ENCODE results near the gene SP6. TPM values are rescaled to one million over a fixed set of nuclear protein-coding genes. Genes with fewer than 3 reads are reported as not detected.

Gene SP6
- total RNA-seq, 1 experiment from 2014 or later = not detected

DNA sequence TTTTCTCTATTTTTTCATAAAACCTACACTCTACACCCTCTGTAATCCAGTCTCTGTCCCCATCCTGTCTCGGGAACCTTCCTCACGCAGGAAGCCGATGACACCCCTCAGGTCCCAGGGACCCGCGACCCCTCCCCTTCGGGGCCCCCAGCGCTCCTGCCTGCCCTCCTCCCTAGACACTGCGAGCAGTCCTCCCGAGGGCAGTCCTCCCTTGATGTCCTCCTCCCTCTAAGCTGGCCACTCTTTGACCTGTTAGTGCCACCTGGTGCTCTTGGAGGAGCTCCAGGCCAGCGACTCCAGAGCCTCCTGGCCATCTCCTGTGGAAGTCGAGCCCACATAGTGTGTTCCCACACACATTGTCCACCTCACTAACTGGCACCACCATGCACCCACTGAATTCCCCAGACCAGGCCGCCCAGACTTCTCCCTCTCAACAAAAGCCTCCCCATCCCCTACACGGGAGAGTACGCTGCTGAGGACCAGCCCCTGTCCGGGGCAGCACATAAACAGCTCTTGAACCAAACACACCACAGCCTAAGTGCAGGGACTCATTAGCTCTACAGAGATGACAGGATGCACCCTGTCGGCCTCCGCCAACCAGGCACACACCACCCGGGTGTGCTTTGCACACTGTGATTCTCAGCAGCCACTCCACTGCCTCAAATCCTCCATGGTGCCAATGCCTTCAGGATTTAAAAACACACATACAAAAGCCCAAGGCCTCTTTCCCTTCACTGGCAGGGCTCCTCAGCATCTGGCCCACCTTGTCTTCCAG is 38.6 kb downstream of the SP6 start:
- DNase-seq (ENCODE audit: low read depth) = no peak

DNA sequence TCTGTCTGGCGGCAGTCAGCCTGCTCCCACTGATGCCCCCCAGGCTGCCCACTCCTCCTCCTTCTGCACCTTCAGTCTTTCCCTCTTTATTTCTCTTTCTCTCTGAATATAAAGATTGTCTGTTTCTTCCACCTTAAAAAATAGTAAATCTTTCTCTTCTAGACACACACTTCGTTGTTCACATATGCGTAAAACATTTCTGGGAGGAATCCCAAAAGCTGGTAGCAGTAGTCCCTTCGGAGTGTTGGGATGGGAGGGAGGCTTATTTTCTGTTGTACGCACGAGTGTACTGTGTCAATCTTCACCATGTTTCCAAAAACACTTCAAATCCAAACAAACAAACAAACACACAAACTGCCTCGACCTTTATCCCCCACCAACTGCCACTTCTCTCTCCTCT is 39.3 kb downstream of the SP6 start:
- DNase-seq (ENCODE audit: low read depth) = no peak

DNA sequence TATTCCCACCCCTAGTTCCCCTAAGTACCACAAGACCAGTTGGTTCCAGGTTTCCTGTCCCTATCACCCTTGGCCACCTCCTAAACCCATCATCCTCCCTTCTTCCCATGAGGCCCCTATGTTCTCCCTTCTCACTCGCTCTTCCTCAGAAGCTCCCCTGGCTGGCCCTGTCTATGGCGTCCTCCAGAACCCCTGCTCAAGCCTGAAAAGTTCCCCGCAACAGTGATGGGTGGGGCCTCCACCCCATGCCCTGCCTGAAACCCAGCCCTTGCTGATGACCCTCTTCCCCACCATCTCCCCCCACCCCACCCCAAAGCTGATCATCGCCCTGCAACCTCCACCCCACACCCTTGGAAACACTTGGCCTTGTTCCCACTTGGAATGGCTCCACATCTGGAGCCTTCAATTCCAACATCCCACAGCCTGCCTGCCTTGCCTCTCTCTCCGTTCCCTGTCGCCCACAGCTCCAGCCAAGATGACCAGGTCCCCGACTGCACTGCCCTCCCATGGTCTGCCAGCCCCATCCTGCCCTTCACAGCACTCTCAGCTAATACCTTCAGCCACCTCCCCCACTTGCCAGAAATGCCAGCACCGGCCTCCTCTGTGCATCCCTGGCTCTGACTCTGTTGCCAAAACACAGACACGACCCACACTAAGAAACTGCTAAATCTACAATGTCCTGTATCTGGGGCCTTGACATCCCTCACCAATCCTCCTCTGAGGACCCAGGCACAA is 39.9 kb downstream of the SP6 start:
- no peak for DNase-seq (ENCODE audit: low read depth)

DNA sequence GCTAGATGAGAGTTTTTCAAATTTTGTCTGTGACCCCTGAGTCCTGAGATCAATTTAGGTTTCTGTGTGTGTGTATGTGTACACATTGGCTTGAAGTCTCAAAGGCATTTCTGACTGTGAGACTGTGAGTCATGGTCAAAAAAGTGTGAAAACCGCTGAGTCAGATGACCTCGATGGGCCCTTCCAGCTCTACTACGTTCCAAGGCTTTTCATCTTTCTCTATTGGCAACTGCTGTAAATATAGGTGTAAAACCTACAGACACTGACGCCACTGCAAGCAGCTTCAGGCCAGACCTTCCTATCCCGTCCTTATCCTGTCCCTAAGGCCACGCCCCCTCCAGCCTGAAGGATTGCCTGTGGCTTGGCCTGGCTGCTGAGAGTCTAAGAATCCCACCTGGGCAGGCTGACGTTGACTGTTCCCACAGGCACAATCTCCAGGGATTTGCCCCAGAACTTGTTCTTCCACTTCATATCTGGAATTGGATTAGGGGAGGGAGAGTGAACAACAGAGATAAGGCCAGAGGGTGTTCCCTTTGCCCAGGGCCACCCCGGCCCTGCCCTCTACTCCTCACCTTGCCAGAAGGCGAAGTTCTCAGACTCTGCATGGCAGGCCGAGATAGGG is 40.7 kb downstream of the SP6 start:
- DNase-seq (ENCODE audit: low read depth) = peak; percentile 84

DNA sequence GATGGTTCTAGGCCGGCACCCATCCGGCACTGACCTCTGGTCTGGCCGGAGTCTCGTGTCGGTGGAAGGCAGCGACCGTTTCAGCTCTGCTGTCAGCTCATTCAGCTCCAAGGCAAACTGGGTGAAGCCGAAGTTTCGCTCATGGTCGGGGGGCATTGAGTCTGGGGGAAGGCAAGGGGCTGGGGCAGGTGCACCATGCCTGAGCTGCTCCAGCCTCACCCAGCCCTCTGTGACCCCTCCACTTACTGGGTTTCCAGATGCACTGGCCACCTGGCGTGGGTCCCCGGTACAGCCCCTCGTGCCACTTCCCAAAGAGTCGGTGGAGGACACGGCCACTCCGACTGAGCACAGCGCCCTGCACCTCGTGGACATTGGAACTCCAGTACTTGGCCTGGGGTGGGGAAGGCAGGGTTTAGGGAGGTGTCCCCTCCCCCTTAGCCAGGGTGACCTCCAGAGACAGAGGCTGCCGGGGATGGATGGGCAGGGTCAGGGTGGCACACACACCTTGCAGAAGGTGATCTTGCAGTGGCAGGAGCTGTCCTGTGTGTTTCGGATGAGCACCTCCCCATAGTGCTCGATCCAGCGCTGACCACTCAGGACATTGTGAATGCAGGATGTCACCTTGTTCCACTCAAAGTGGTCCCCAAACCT is 42.0 kb downstream of the SP6 start:
- DNase-seq (ENCODE audit: low read depth) = no peak

DNA sequence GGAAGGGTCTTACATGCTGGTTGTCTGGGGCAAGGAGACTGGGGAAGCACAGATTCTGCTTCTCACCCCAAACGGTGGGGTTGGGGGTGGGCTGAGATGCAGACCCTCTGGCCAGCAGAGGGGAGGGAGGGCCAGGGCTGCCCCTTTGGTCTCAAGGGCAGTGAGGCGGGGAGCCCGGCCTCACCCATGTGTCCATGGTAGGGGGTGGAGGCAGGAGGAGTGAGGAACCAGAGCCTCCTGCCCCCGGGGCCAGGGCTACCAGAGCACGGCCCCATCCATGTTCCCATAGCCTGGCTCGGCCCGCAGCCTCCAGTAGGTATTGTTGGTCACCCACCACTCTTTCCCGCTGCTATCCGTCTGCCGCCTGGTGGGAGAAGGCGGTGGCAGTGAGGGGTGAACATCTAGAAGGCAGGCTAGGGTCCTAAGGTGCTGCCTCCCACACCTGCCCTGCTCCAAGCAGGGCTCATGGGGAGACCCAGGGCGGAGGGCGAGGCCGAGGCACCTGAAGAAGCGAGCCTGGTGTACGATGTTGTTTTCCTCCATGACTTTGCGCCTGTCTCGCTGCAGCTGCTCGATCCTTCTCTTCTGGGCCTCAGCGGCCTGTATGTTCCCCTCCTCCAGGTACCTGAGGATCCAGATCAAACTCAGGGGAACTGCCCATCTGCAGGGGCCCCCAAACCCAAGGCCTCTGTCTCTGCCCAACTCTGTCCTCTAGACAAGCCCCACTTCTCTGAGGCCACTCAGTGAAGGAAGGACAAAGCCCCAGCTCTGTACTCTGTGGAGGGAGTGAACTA is 42.7 kb downstream of the SP6 start:
- DNase-seq (ENCODE audit: low read depth) = no peak

DNA sequence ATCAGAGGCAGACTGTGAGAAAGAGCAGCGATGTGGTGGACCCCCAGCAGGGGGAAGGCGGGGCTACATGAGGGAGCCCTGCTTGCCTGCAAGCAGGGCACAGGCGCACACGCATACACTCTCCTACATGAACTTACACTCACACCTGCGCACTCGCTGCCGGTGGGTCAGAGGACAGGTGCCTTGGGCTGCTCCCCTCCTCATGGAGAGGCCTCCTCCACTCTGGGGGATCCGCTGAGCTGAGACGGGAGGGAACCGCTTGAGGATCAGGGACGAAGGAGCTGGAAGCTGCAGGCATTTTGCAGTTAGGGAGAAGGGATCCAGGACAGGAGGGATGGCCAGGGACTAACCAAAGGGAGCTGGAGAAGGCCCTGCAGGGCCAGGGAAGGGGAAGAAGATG is 43.5 kb downstream of the SP6 start:
- no peak for DNase-seq (ENCODE audit: low read depth)

DNA sequence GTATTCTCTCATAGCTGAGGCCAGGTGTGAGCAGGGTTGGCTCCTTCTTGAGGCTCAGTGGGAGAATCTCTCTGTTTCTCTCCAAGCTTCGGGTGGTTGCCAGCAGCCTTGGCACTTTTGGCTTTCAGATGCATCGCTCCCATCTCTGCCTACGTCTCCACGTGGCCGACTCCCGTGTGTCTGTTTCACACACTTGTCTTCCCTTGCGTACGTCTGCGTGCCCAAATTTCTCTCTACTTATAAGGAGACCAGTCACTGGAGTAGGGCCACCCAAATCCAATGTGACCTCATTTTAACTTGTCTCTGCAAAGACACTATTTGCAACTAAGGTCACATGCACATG is 44.1 kb downstream of the SP6 start:
- no peak for DNase-seq (ENCODE audit: low read depth)

DNA sequence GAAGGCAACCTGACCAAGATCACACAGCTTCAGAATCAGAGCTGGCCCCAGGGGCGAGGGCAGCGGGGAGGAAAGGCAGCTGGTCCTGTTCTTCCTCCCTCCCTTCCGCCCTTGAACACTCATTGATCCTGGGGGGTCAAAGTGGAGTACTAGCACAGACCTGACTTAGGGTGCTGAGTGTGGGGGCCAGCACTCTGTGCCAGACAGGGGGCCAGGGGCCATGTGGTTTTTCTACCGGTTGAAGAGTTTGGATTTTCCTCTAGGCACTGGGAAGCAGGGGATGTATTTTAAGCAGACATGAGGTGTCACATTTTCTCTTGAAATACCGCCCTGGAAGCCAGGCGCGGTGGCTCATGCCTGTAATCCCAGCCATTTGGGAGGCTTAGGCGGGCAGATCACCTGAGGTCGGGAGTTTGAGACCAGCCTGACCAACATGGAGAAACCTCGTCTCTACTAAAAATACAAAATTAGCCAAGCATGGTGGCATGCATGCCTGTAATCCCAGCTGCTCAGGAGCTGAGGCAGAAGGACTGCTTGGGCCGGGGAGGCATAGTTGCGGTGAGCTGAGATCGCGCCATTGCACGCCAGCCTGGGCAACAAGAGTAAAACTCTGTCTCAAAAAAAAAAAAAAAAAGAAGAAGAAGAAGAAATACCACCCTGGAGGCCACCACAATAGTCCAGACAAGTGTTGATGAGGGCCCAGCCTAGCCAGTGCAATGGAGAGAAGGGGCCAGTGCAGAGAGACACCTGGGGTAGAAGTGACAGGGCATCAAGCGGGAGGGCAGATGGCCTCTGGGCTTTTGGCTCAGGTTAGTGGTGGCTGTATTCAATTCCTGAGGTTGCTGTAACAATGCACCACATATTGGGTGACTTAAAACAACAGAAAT is 44.7 kb downstream of the SP6 start:
- DNase-seq (ENCODE audit: low read depth) = no peak

DNA sequence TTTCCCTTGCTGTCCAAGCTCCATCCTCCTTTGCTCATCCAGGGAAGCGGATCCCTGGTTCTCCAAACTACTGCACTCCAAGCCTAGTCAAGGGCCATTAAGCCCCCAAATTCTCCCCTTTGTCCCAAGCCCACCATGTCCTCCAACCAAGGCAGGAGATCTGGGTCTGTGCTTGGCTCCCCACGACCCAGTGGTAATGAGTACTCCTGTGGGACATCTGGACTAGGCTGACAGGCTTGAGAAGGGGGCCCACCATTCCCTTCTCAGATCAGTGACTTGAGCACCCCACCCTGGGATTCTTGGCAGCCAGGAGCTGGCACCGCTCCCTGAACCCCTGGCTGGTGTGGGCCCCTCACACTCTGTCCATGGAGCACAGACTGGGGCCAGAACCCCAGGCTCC is 46.5 kb downstream of the SP6 start:
- no peak for DNase-seq (ENCODE audit: low read depth)

DNA sequence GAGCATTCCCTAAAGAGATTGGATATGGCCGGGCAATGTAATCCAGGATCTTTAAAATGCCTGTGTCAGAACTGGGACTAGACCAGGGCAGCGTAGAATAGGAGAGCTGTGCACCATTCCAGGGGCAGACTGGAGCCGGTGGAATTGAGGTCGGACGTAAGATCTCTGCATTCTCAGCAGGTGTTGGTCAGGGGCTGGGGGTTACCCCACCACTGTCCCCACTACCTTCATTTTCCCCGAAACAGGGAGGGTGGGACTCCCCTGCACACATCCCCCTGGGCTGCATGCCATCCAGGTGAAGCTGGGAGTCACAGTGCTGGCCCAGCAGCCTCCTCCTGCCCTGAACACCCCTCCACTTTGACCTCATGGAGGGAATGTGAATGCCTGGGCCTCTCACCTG is 47.2 kb downstream of the SP6 start:
- DNase-seq (ENCODE audit: low read depth) = no peak

DNA sequence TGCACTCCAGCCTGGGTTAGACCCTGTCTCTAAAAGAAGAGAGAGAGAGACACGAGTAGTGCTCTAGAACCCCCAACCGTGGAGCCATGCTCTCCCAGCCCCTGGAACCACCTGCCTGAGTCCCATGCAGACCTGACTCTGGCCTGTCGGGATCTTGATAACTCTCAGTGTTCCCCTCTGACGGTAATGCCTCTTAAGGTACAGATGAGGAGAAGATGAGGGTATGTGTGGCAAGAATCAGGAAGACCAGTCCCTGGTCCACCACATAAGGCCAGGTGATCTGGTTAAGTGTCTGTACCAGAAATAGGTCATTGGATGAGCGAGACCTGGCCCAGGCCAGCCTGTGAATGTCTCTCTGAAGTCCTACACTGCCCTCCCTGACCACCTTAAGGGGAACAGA is 47.8 kb downstream of the SP6 start:
- DNase-seq (ENCODE audit: low read depth) = no peak

DNA sequence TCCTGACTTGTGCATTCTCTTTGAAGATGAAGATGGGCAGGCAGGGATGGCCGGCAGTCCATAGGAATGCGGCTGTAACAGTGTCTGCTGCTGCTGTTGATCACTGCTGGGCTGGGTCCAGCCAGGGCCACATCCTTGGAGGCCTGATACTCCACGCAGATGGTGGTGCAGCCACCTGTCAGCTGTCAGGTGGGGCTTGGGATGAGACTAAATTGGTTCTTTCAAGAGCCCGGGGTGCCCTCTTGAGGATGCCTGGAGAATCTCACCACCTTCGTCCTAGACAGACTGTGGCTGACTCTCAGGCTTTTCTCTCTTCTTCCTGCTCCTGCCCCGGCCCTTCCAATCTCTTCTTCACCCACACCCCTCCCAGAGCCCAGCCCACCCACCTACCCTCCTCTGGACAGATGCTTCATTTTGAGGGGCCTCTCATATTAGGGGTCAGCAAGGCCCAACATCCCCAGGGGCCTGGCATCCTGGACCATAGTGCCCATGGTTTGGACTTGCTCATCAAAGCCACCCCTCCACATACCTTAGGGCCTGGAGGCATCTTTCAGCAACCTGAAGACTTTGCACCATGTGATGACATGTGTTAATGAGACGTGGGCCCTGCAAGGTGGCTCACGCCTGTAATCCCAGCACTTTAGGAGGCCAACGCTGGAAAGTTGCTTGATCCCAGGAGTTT is 48.5 kb downstream of the SP6 start:
- DNase-seq (ENCODE audit: low read depth) = peak; percentile 32

DNA sequence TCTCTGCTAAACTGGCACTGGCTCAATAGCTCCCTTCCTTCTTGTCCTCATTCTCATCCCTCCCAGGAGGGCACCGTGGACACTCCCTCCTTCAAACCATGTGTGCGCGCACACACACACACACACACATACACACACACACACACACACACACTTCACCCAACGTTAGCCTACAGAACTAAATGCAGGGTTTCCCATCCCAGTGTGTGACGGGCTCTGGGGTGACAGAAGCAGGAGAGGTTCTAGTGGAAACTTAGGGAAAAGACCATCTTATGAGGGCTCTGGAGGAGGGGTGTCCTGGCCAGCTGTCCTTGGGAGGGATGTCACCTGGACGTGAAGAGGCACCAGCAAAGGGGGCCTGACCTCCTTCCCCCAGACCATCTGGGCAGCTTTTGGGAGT is 49.1 kb downstream of the SP6 start:
- no peak for DNase-seq (ENCODE audit: low read depth)

DNA sequence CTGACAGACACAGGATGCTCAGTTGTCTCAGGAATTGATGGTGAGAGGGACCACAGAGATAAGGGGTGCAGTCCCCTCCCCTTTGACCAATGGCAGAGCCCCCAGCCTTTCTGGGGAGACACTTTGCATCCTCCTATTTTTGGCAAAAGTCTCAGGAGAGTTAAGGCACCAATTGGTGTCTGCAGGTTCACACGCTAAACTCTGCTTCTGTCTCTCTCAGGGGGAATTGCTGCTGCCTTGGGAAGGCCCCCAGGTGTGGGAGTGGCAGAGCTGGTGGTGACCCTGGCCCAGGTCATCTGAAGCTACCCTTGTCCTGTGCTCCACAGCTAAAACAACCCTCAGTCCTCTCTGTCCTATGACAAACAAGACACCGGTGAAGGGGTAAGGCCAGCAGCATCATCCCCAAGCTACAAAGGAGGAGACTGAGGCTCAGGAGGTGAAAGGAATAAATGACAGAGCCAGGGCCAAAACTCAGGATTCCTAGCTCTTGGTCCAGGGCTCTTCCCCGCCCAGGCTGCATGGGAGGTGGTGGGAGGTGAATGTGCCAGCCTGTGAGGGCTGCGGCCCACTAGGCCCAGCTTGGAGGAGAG is 49.7 kb downstream of the SP6 start:
- DNase-seq (ENCODE audit: low read depth) = no peak

DNA sequence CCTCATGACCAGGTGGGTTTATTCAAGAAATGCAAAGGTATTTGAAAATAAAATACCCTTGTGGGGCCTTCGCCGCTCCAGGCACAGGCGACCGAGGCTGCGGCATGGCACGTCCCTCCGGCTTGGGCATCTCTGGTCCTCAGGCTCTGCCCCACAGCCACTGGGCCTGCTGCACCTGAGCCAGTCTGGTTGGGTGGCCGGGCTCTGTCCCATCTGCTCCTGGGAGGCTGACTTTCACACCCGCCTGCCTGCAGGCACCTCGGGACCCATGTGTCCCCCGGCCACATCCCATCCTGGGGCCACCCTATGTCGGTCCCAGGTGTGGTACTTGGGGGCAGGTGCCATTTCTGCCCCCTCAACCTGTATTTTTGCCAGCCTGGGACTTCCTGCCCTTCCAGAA is 50.3 kb downstream of the SP6 start:
- DNase-seq (ENCODE audit: low read depth) = no peak

DNA sequence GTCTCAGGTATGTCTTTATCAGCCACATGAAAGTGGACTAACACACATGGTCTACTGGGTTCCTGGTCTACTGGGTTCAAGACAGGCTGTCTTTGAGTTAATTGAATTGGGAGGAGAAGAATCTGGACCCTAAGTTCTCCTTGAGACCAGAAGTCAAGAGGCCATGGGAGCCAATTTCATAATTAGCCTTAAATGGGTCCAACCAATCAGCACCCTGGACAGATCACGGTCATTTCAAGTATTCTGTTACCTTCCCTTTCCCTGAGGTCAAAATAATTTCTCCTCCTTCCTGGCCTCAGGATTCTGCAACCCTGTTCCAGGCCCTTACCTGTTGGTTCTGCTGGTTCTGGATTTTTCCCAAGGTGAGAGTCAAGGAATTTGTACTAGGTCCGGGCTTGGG is 53.2 kb downstream of the SP6 start:
- DNase-seq (ENCODE audit: low read depth) = peak; percentile 15

All from RPMI7951 (cell line).